ENCODE measurements around the gene LRPAP1.
"Not testable (repeated sequence)": the region's sequence is repeated elsewhere in the genome, so short reads cannot be mapped to it uniquely, and the experiment has no call there.

- TF ChIP-seq POLR2AphosphoS5 (IDR thresholded peaks at IDR 0.05; ENCODE audit: low read depth, low read length); CTCF (IDR thresholded peaks at IDR 0.05): not testable (repeated sequence)
Observed at GRCh38 chr4:3459156-3459555, 73.1 kb downstream of the LRPAP1 start.

All from Panc1 (cell line).